NAMALWA (cell line): ENCODE measurements around the gene UXT.
"Not testable (repeated sequence)": the region's sequence is repeated elsewhere in the genome, so short reads cannot be mapped to it uniquely, and the experiment has no call there.

Source experiments
- DNase-seq: peaks from one replicate; pipeline ENCODE4 v3.0.0-alpha.2; 2015; ENCODE audit warnings: low spot score

UXT gene

GRCh38 chrX:47658684-47659420 lies at the start of gene UXT:
TSS of gene UXT (minus strand) at chrX:47659180. CDS start at chrX:47658927, 253 bp downstream.
- DNase-seq = peak; percentile 94

GRCh38 chrX:47707031-47707780 lies 48.2 kb upstream of the UXT start:
- no peak for DNase-seq

- no peak for DNase-seq
Observed at GRCh38 chrX:47706575-47706974, 47.6 kb upstream of the UXT start.

GRCh38 chrX:47704736-47705135 lies 45.8 kb upstream of the UXT start:
- no peak for DNase-seq

GRCh38 chrX:47697181-47697580 lies 38.2 kb upstream of the UXT start:
- DNase-seq = no peak

- DNase-seq = no peak
Observed at GRCh38 chrX:47690175-47690574, 31.2 kb upstream of the UXT start.

GRCh38 chrX:47687263-47687662 lies 28.3 kb upstream of the UXT start:
- no peak for DNase-seq

GRCh38 chrX:47683829-47684205 lies 24.8 kb upstream of the UXT start:
- DNase-seq = no peak

- DNase-seq = no peak
Observed at GRCh38 chrX:47683184-47683828, 24.3 kb upstream of the UXT start.

- DNase-seq = not testable (repeated sequence)
Observed at GRCh38 chrX:47675959-47676859, 17.2 kb upstream of the UXT start.

- DNase-seq = no peak
Observed at GRCh38 chrX:47674776-47675175, 15.8 kb upstream of the UXT start.

GRCh38 chrX:47665797-47666196 lies 6.8 kb upstream of the UXT start:
- DNase-seq = not testable (repeated sequence)

GRCh38 chrX:47664737-47665136 lies 5.8 kb upstream of the UXT start:
- no peak for DNase-seq

- DNase-seq = no peak
Observed at GRCh38 chrX:47662144-47662657, 3.2 kb upstream of the UXT start.

- DNase-seq = no peak
Observed at GRCh38 chrX:47661539-47661938, 2.6 kb upstream of the UXT start.

- no peak for DNase-seq
Observed at GRCh38 chrX:47659421-47659726, 394 bp upstream of the UXT start.

- no peak for DNase-seq
Observed at GRCh38 chrX:47658301-47658683, 688 bp downstream of the UXT start.

GRCh38 chrX:47651043-47651905 lies 7.7 kb downstream of the UXT start:
- no peak for DNase-seq

- peak; percentile 97 for DNase-seq
Observed at GRCh38 chrX:47650164-47651042, 8.6 kb downstream of the UXT start, which contains the start of gene ELK1. TSS of gene ELK1 (minus strand) at chrX:47650563. CDS start at chrX:47641441, 9,122 bp downstream.

- no peak for DNase-seq
Observed at GRCh38 chrX:47649781-47650163, 9.2 kb downstream of the UXT start.
